GM12878 (cell line): ENCODE data around the gene PYGO2. TPM values are rescaled to one million over a fixed set of nuclear protein-coding genes. Genes with fewer than 3 reads are reported as not detected.
A peak's percentile ranks its signal among the peaks of the same experiment; 100 is the strongest.

Source experiments
- ASH2L ChIP-seq: fragments of 300-600, 200-600 bp; sonication (generic); IDR thresholded peaks from 2 replicates; pipeline ENCODE4 v1.6.1; 2017; ENCODE audit warnings: low read depth, mild to moderate bottlenecking, borderline replicate concordance
- BCL3 ChIP-seq: IDR thresholded peaks from 2 replicates; pipeline ENCODE4 v1.6.1; 2011; ENCODE audit warnings: borderline replicate concordance, low read depth, mild to moderate bottlenecking, moderate library complexity, low read length; ENCODE audit not compliant: insufficient read depth, poor library complexity, severe bottlenecking
- CBX3 ChIP-seq: fragments of 200-600 bp; sonication (generic); IDR thresholded peaks from 2 replicates; pipeline ENCODE4 v1.6.1; 2016; ENCODE audit warnings: low read depth, borderline replicate concordance
- CREM ChIP-seq: IDR thresholded peaks from 2 replicates; pipeline ENCODE4 v1.6.1; 2014; ENCODE audit warnings: antibody characterized with exemption, low read depth
- E2F4 ChIP-seq: IDR thresholded peaks from 2 replicates; pipeline ENCODE4 v1.6.1; 2012; ENCODE audit warnings: low read depth, low read length, improper control_type of control experiment
- E4F1 ChIP-seq: fragments of 450-650 bp; IDR thresholded peaks from 2 replicates; pipeline ENCODE4 v1.6.1; 2018; ENCODE audit warnings: borderline replicate concordance, mild to moderate bottlenecking; ENCODE audit not compliant: partially characterized antibody
- ELK1 ChIP-seq: IDR thresholded peaks from 2 replicates; pipeline ENCODE4 v1.6.1; 2012; ENCODE audit warnings: low read depth, low read length, improper control_type of control experiment
- FOXK2 ChIP-seq: fragments of 450-650 bp; IDR thresholded peaks from 2 replicates; pipeline ENCODE4 v1.6.1; 2017; ENCODE audit warnings: mild to moderate bottlenecking, moderate library complexity
- JUNB ChIP-seq: IDR thresholded peaks from 2 replicates; pipeline ENCODE4 v1.6.1; 2016; ENCODE audit warnings: antibody characterized with exemption, mild to moderate bottlenecking
- PBX3 ChIP-seq: IDR thresholded peaks from 2 replicates; pipeline ENCODE4 v1.6.1; 2011; ENCODE audit warnings: mild to moderate bottlenecking, low read depth, low read length, moderate library complexity; ENCODE audit not compliant: insufficient replicate concordance
- SMAD1 ChIP-seq: fragments of 450-650 bp; IDR thresholded peaks from 2 replicates; pipeline ENCODE4 v1.6.1; 2018; ENCODE audit warnings: mild to moderate bottlenecking, low read depth; ENCODE audit not compliant: partially characterized antibody
- SMAD5 ChIP-seq: IDR thresholded peaks from 2 replicates; pipeline ENCODE4 v1.6.1; 2016; ENCODE audit warnings: antibody characterized with exemption, low read depth
- STAT1 ChIP-seq: fragments of 450-650 bp; conservative IDR thresholded peaks from 2 replicates; pipeline ENCODE4 v1.6.1; 2014; ENCODE audit warnings: antibody characterized with exemption, mild to moderate bottlenecking
- TCF7 ChIP-seq: IDR thresholded peaks from 2 replicates; pipeline ENCODE4 v1.6.1; 2014; ENCODE audit warnings: antibody characterized with exemption, borderline replicate concordance
- ZBED1 ChIP-seq: IDR thresholded peaks from 2 replicates; pipeline ENCODE4 v1.6.1; 2016; ENCODE audit warnings: borderline replicate concordance
- ZNF384 ChIP-seq: IDR thresholded peaks from 2 replicates; pipeline ENCODE4 v1.6.1; 2012; ENCODE audit warnings: low read depth, mild to moderate bottlenecking, low read length, improper control_type of control experiment, borderline replicate concordance
- polyA plus RNA-seq, 11 experiments: library from polyadenylated mRNA; depleted of rRNA in 4 of 11; unstranded in 6 of 11; stranded (reverse) in 5 of 11; fragments of >200 nt; fragmentation: Nextera tagmentation in 4 of 11; fragmentation: Illumina TruSeq in 1 of 11; extraction: Ambion mirVana in 4 of 11; extraction: Trizol in 1 of 11; gene quantifications; 1 replicate in 1 of 11; 2 replicates in 10 of 11; pipeline versions ENCODE4 v1.2.1 to v1.2.3, GENCODE V29; 2011 to 2016; ENCODE audit warnings: inconsistent platforms in 2 of 11, missing spikeins in 2 of 11, low read depth in 1 of 11
- total RNA-seq, 4 experiments: library from RNA; depleted of rRNA in 3 of 4; stranded (reverse); fragments of >200 nt in 3 of 4; fragmentation: Illumina TruSeq in 1 of 4; extraction: Trizol in 1 of 4; gene quantifications; 2 replicates each; pipeline versions ENCODE4 v1.2.1 to v1.2.3, GENCODE V29; 2013 to 2021

The PYGO2 gene
- total and polyA plus RNA-seq, 10 of the 15 experiments (the other 5 are each of a cell fraction or from before 2014, with no cell fraction given): 8.1 to 33.8 (median 23.5) TPM

GRCh38 chr1:154937085-154937987, 24.2 kb downstream of the PYGO2 start (continued):
- TF ChIP-seq JUNB (peak; percentile 14; the same call in 1 of the 2 replicates), PBX3 (peak; percentile 17), FOXK2 (peak; percentile 99; the same call in 1 of the 2 replicates), STAT1 (no peak), ELK1 (0 out of 2 replicates have a peak, but pooled peaks have one; percentile 48), CREM (peak; percentile 96), ZNF384 (peak; percentile 67; the same call in 1 of the 2 replicates), E2F4 (peak; percentile 56; the same call in 1 of the 2 replicates), ZBED1 (peak; percentile 100), ASH2L (0 out of 2 replicates have a peak, but pooled peaks have one; percentile 18), E4F1 (peak; percentile 53), CBX3 (no peak), TCF7 (no peak), SMAD5 (peak; percentile 43; the same call in 1 of the 2 replicates), BCL3 (no peak), SMAD1 (peak; percentile 83)
